Measurements from ENCODE around the gene ATF4. TPM values are rescaled to one million over a fixed set of nuclear protein-coding genes. Genes with fewer than 3 reads are reported as not detected.

ATF4 gene
- total RNA-seq, 1 experiment from 2014 or later = 177 TPM

GRCh38 chr22:39481054-39481453, 39.3 kb upstream of the ATF4 start:
- ATAC-seq (no peak), DNase-seq (ENCODE audit: low read depth, low spot score) (no peak)
- no peaks in the 10 kb centered on the region for H3K36me3 ChIP-seq (ENCODE audit: control insufficient read depth, insufficient read depth, low read length)
- H3K27me3 ChIP-seq (ENCODE audit: control insufficient read depth, insufficient read depth, low read length) = no peaks in the 10 kb centered on the region
- ChIA-PET CTCF (no interaction called here), POLR2A (no interaction called here)
- no peaks in the 10 kb centered on the region for H3K4me1 ChIP-seq (ENCODE audit: control insufficient read depth, insufficient read depth, low read length)
- intact Hi-C loops (cut with micrococcal nuclease; ENCODE audit: unreplicated experiment) = no loop called here
- H3K4me3 ChIP-seq (ENCODE audit: low read depth in 2 of 2, low read length in 2 of 2) = no peak overlapping the region
- no TSS peak for BruUV-seq (replicated peaks)
- H3K9me3 ChIP-seq (ENCODE audit: control insufficient read depth, insufficient read depth, low read depth, low read length) = no peaks in the 10 kb centered on the region
- TF ChIP-seq REST (IDR thresholded peaks at IDR 0.05; ENCODE audit: insufficient read depth in 1 of 2, low read depth in 2 of 2, low read length in 1 of 2) = no peak
- H3K27ac ChIP-seq (ENCODE audit: low read length) = no peak overlapping the region
- in situ Hi-C loops (cut with HindIII; ENCODE audit: low pct_unique_long_range_greater_than_20kb, low sequenced_read_pairs) = no loop called here

GRCh38 chr22:39481595-39481994, 38.8 kb upstream of the ATF4 start:
- H3K36me3 ChIP-seq (ENCODE audit: control insufficient read depth, insufficient read depth, low read length) = no peaks in the 10 kb centered on the region
- no peak overlapping the region for H3K27ac ChIP-seq (ENCODE audit: low read length)
- ChIA-PET POLR2A (no interaction called here), CTCF (interaction anchor here (0.6 to 0.7 kb wide), 2 partner anchors 501 to 716 kb away, joined by 3 to 5 read pairs; no protein-coding TSS in a partner anchor)
- intact Hi-C loops (cut with micrococcal nuclease; ENCODE audit: unreplicated experiment) = no loop called here
- H3K9me3 ChIP-seq (ENCODE audit: control insufficient read depth, insufficient read depth, low read depth, low read length) = no peaks in the 10 kb centered on the region
- no peaks in the 10 kb centered on the region for H3K27me3 ChIP-seq (ENCODE audit: control insufficient read depth, insufficient read depth, low read length)
- no peak for TF ChIP-seq TCF7L2 (IDR thresholded peaks at IDR 0.05; ENCODE audit: low read depth, low read length)
- TF ChIP-seq, protein P1, sequence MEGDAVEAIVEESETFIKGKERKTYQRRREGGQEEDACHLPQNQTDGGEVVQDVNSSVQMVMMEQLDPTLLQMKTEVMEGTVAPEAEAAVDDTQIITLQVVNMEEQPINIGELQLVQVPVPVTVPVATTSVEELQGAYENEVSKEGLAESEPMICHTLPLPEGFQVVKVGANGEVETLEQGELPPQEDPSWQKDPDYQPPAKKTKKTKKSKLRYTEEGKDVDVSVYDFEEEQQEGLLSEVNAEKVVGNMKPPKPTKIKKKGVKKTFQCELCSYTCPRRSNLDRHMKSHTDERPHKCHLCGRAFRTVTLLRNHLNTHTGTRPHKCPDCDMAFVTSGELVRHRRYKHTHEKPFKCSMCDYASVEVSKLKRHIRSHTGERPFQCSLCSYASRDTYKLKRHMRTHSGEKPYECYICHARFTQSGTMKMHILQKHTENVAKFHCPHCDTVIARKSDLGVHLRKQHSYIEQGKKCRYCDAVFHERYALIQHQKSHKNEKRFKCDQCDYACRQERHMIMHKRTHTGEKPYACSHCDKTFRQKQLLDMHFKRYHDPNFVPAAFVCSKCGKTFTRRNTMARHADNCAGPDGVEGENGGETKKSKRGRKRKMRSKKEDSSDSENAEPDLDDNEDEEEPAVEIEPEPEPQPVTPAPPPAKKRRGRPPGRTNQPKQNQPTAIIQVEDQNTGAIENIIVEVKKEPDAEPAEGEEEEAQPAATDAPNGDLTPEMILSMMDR (IDR thresholded peaks at IDR 0.05) = no peak
- TF ChIP-seq SIN3A (IDR thresholded peaks at IDR 0.05; ENCODE audit: borderline replicate concordance, insufficient read depth, low read depth, low read length) = no peak
- no peak for TF ChIP-seq POLR2AphosphoS5 (IDR thresholded peaks at IDR 0.05; ENCODE audit: low read depth, low read length)
- TF ChIP-seq REST (IDR thresholded peaks at IDR 0.05; ENCODE audit: insufficient read depth in 1 of 2, low read depth in 2 of 2, low read length in 1 of 2) = no peak
- ATAC-seq = no peak
- in situ Hi-C loops (cut with HindIII; ENCODE audit: low pct_unique_long_range_greater_than_20kb, low sequenced_read_pairs) = no loop called here
- no peak overlapping the region for H3K4me3 ChIP-seq (ENCODE audit: low read depth in 2 of 2, low read length in 2 of 2)
- BruUV-seq (replicated peaks) = no TSS peak
- no peak for DNase-seq (ENCODE audit: low read depth, low spot score)
- H3K4me1 ChIP-seq (ENCODE audit: control insufficient read depth, insufficient read depth, low read length) = no peaks in the 10 kb centered on the region

Measured in Panc1 (cell line).